Epithelial cell of proximal tubule (primary cell): ENCODE measurements around the gene RUNX2. TPM values are rescaled to one million over a fixed set of nuclear protein-coding genes. Genes with fewer than 3 reads are reported as not detected.
A peak's percentile ranks its signal among the peaks of the same experiment; 100 is the strongest.

Source experiments
- DNase-seq: peaks from one replicate; pipeline ENCODE4 v3.0.0-alpha.2; 2011; ENCODE audit warnings: low read depth
- H3K4me3 ChIP-seq: 2 replicates; pipeline ENCODE4 v1.5.1; 2011; ENCODE audit warnings: low read depth, mild to moderate bottlenecking, low read length
- CTCF ChIP-seq: conservative IDR thresholded peaks from 2 replicates; pipeline ENCODE4 v1.5.1; 2012; ENCODE audit warnings: low read depth, mild to moderate bottlenecking, low read length
- total RNA-seq: library from RNA; depleted of rRNA; stranded (reverse); fragments of >200 nt; gene quantifications from 2 replicates; pipeline ENCODE4 v1.2.3, GENCODE V29; 2015

Gene RUNX2
- total RNA-seq, 1 donor from 2014 or later: 13.1 TPM

DNA sequence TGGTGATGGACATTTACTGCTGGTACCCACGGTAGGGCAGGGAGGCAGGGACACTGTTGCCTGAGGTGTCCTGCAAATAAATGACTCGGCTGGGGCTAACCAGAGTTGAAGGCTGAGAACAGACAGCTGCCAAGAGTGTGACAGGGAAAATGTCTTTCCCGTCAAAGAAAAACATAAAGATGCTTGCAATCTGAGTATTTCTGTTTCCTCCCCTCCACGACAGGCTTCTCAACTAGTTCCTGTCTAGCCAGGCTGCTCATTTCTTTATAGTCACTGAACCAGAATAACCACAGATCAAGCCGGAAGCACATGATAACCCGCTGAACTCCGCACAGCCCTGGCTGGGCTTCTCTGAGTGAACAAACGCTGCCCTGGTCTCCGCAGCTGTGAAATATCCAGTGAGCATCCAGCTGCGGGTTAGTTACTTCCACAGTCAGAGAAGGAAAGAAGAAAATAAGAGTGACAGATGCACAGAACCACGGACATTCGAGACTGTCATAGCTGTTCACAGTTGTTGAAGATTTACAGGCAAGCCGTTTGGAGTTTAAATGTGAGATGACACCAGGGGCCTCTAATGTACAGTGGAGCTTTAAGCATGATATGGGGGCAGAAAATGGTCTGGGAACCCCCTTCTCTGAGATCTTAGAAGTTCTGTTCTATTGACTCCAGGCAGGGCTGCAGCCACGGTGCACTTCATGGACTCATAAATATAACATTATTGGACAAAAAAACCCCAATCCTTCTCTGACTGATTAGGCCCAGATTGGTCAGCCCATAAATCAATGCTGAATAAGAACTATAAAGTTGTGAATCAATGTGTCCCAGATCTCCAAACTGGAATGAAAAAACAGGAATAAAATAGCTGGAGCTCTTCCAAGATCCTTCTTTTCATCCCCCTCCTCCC lies 349.5 kb downstream of the RUNX2 start:
- no peak overlapping the region for H3K4me3 ChIP-seq
- DNase-seq: peak; percentile 45
- no peak for TF ChIP-seq CTCF

DNA sequence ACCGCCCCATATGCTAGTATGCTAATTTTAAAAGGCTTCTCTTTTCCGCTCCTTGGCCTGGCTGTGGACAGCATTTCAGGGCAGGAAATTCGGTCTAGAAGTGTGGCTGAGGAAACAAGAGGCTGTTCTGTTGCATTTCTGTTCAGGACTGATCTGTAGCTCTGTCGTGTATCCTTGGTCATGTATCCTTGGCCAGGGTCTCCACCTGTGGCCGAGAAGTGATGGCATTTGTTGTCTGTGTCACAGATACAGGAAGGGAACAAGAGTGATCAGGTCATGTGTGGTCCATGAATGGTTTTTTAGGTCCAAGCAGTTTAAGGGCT lies 350.1 kb downstream of the RUNX2 start:
- no peak for DNase-seq
- H3K4me3 ChIP-seq: no peak overlapping the region
- TF ChIP-seq CTCF: no peak

DNA sequence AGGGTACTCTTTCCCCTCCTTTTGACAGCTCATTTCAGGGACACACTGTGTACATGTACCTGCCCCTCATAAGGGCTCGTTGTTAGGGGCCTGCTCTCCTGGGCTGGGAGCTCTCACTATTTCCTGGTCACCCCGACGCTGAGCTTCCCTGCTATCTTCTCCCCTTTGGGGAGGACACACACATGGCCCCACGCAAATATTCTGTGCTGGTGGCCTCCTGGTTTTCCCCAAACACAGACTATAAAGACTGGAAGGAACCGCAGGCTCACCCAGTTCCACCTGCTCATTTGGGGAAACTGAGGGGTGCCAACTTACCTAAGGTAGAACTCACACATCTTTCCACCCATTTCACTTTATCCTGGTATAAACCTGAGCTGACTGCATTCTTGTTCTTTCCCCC lies 351.0 kb downstream of the RUNX2 start:
- no peak for DNase-seq
- H3K4me3 ChIP-seq: no peak overlapping the region
- TF ChIP-seq CTCF: no peak

DNA sequence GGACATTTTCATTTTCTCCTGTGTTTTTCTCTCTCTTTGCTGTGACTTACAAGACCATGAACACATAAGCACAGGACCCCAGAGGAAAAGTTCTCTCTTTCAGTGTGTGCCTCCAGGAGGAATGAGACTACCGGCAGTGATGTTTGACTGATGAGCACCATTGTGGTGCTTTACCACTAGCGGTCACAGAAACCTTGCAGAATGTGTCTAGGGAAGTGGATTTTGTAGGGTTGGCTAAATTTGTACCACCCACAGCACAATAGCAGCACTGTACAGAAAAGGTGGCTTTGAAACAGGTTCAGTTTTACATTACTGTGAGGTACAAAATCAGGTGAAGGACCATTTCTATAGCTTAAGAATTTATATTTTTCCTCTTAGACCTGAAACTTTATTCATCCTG lies 351.5 kb downstream of the RUNX2 start:
- no peak for TF ChIP-seq CTCF
- no peak for DNase-seq
- H3K4me3 ChIP-seq: no peak overlapping the region

- peak; percentile 94 for DNase-seq
- TF ChIP-seq CTCF: no peak
These were observed 353.9 kb downstream of the RUNX2 start for GRCh38 chr6:45681860-45682511.

DNA sequence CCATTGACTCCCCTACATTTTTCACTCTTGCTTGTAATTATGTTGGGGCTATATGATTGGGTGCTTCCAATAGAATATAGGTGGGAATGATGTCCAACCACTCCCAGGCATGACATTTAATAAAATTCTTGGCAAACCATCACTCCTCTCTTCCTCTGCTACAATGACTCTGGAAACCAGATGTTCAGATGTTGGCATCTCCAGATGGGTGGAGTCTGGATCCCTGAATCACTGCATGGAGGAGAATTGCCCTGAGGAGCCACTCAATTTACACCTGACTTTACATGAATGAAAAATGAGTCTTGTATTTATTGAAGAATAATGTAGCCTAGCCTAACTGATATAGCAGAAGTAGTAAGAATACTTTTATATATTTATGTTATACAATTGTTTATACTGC lies 356.3 kb downstream of the RUNX2 start:
- TF ChIP-seq CTCF: no peak
- DNase-seq: no peak
- no peak overlapping the region for H3K4me3 ChIP-seq

More at GRCh38 chr6:45681860-45682511, 353.9 kb downstream of the RUNX2 start:
- no peak overlapping the region for H3K4me3 ChIP-seq
